Forelimb muscle (tissue), 1 donor: ENCODE data around the gene LRRC47. TPM values are rescaled to one million over a fixed set of nuclear protein-coding genes. Genes with fewer than 3 reads are reported as not detected.

Experiments
- DNase-seq: peaks from one replicate; pipeline ENCODE4 v3.0.0-alpha.2; 2013; ENCODE audit warnings: low read depth
- polyA plus RNA-seq: library from polyadenylated mRNA; unstranded; fragments of 120-200 nt; gene quantifications from one replicate; pipeline ENCODE4 v1.2.1, GENCODE V29; 2013; ENCODE audit not compliant: insufficient read length

LRRC47 gene
- polyA plus RNA-seq, 1 donor = 49.1 TPM

DNA sequence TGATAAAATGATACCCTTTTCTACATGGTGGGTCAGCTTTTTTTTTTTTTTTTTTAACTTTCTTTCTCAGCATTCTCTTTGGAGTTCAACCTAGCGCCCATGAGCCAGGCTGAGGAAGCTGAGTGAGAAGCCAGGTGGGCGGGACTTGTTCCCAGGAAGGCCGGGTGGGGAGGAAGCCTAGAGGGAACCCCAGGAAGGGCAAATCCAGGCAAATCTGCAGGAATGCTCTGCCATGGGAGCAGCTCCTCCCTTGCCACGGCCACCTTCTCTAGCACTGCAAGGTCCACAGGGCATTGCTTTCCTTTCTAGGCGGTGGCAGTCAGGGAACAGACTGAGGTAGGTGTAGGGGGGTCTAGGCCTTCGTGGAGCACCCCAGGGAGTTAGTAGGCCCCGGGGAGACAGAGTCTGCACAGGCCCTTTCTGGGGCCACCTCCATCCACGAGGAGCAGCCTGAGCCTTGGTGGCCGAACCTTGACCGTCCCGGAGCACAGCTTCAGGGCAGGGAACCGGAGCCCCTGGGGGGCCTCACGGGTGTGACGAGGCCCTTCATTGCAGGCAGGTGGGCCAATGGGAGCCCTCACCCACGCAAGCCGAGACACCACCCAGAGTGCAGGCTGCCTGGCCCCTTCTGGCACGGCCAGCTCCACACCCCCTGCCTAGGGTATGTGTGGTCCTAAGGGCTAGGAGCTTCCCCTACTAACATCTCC is 62.3 kb downstream of the LRRC47 start:
- no peak for DNase-seq

DNA sequence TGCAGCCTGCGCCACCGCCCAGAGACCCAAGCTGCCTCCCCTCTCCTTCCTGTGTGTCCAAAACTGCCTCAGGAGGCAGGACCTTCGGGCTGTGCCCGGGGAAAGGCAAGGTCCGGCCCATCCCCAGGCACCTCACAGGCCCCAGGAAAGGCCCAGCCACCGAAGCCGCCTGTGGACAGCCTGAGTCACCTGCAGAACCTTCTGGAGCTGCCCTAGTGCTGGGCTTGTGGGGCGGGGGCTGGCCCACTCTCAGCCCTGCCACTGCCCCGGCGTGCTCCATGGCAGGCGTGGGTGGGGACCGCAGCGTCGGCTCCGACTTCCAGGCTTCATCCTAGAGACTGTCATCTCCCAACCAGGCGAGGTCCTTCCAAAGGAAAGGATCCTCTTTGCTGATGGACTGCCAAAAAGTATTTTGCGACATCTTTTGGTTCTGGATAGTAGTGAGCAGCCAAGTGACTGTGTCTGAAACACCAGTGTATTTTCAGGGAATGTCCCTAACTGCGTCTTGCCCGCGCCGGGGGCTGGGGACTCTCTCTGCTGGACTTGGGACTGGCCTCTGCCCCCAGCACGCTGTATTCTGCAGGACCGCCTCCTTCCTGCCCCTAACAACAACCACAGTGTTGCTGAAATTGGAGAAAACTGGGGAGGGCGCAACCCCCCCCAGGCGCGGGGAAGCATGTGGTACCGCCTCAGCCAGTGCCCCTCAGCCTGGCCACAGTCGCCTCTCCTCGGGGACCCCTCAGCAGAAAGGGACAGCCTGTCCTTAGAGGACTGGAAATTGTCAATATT is 63.0 kb downstream of the LRRC47 start:
- DNase-seq = no peak

DNA sequence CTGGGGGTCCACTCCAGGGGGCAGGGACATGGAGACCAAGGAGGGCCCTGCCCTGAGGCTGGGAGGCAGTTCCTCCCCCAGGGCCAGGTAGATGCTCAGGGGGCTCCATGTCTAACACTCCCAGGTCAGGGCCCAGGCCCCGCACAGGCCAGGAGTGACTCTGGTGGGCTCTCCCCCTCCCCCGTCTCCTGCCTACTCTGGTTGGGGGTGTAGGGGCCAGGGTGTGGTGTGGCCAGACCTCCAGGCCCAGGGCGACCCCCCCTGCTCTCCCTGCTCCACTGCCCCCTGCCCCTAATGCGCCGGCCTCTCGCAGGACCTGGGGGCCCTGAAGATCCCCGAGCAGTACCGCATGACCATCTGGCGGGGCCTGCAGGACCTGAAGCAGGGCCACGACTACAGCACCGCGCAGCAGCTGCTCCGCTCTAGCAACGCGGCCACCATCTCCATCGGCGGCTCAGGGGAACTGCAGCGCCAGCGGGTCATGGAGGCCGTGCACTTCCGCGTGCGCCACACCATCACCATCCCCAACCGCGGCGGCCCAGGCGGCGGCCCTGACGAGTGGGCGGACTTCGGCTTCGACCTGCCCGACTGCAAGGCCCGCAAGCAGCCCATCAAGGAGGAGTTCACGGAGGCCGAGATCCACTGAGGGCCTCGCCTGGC is 63.7 kb downstream of the LRRC47 start:
- no peak for DNase-seq

DNA sequence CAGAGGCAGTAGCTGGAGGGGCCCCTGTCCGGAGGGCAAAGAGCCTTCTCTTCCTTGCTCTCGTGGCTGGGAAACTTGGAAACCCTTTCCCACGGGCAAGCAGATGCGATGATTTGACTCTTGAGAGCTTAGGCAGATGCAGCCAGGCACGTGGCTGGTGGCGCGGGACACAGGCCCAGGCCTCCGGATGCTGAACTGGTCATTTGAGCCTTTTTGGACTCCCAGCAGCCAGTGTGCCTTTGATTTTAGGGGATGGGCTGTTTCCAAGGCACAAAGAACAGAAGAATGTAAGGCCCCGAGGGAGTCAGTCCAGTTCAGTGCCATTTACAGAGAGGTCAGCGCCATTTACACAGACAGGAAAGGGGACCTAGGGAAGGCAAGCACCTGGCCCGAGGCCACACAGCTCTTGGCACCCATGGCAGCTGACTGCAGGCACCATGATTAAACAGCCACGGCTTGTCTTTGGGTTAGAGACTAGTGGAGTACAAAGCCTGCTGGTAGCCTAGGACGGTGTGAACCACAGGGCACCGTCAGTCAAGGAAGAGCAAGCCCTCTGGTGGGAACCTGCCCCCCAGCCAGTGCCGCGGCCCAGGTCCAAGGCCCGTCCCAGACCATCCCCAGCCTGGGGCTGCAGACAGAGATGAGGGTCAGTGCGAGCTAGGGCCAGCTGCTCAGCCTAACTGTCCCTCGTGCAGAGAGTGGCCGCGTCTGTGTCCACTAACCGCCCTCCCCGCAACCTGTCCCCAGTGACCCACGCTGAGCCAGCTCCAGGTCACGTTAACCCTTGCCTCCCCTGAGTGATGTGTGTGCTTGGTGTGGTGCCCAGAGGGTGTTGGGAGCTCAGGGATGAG is 64.5 kb downstream of the LRRC47 start:
- DNase-seq = no peak

DNA sequence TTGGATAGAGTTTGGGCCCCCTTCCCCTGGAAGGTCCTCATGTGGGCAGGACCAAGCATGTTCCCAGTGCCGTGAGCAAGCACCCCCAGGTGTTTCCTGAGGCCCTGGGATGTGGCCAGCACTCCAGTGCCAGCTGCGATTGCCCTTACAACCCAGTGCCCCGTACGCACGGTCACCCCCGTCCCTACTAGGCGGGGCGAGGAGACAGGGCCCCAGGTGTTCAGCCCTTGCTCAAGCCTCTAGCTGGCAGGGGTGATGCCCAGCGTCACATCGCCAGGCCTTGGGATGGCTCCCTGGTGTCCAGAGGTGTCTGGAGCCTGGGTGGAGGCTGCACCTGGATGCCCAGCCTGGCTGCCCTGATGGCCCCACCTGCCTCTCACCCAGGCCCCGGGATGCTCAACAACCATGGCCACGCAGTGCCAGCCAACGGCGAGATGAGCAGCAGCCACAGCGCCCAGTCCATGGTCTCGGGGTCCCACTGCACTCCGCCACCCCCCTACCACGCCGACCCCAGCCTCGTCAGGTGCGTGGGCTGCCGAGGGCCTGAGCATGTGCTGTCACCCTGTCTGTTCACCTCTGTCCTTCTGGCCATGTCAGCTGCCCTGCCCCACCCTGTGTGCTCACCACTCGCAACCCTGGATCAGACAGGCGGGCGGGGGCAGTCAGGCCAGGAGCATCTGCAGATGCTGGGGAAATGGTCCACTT is 65.6 kb downstream of the LRRC47 start:
- no peak for DNase-seq

DNA sequence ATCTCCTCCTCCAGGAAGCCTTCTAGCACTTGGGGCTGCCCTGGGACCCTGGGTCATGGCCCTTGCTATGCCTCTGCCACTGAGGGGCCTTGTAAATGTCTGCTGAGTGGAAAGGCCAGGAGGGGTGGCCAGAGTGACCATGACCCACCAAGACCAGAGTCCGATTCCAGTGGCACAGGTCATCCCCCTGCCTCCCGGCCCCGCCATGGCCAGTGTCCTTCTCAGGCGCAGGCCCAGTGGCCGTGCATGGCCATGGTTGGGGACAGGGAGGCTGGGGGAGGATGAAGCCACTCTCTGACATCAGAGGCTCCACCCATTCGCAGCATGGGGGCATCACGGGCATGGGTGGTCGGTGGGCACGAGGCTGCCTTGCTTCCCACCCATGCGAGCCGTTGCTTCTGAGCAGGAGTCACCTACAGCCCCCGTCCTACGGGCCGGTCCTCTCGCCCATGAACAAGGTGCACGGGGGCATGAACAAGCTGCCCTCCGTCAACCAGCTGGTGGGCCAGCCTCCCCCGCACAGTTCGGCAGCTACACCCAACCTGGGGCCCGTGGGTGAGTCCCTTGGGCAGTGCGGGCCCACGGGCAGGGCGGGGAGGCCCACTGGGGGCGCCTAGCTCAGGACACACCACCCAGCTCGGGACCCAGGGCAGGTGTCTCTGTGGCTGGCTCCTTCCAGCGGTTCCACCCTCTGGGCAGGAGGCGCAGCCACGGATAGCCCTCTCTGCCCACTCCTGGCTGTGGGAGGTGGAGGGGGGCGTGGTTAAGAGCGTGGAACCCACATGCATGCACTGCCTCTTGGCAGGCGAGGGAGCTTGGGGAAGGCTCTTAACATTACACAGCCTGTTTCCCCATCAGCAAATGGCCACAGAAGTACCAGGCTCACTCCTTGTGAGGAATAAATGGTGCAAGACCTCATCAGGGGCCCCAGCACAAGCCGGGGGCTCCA is 66.4 kb downstream of the LRRC47 start:
- DNase-seq = no peak

Other genes starting within 250 kb of the LRRC47 start
- 10.2 TPM for gene MEGF6, start 185.0 kb downstream of the LRRC47 start, polyA plus RNA-seq
- 28.5 TPM for gene TPRG1L, start 171.5 kb downstream of the LRRC47 start, polyA plus RNA-seq
- gene WRAP73, start 146.4 kb downstream of the LRRC47 start, polyA plus RNA-seq = 10.4 TPM
- 1.0 TPM for gene TP73, start 144.0 kb downstream of the LRRC47 start, polyA plus RNA-seq
- 0.19 TPM for gene CCDC27, start 44.0 kb downstream of the LRRC47 start, polyA plus RNA-seq
- gene SMIM1, start 23.7 kb downstream of the LRRC47 start, polyA plus RNA-seq = 3.1 TPM
- gene CEP104, start 60.7 kb upstream of the LRRC47 start, polyA plus RNA-seq = 19.7 TPM
- gene DFFB, start 61.0 kb upstream of the LRRC47 start, polyA plus RNA-seq = 4.6 TPM
- gene C1orf174, start 103.8 kb upstream of the LRRC47 start, polyA plus RNA-seq = 14.7 TPM